Posterior cingulate gyrus (tissue), 11 donors: Measurements from ENCODE around the gene COX7C.
"Not testable (repeated sequence)": the region's sequence is repeated elsewhere in the genome, so short reads cannot be mapped to it uniquely, and the experiment has no call there.

ENCODE experiments used
- DNase-seq, 10 donors: peaks; one replicate each; pipeline versions ENCODE4 v3.0.0 to v3.0.0-alpha.2; 2020 to 2021; ENCODE audit warnings: mixed read lengths in 3 of 10
- intact Hi-C: fragments of 100-400 bp; cut with DNase I; formaldehyde crosslinking; loops from one replicate; pipeline ENCODE4 v1.15.1; 2023

The COX7C gene

GRCh38 chr5:86660771-86661170 is 43.0 kb downstream of the COX7C start:
- DNase-seq, intact Hi-C loops: not testable (repeated sequence)

GRCh38 chr5:86664173-86664572 is 46.4 kb downstream of the COX7C start:
- DNase-seq = no peak
- intact Hi-C loops = no loop called here

- intact Hi-C loops = no loop called here
- no peak for DNase-seq
These were observed 48.4 kb downstream of the COX7C start for GRCh38 chr5:86665984-86666760.

GRCh38 chr5:86666981-86667380 is 49.2 kb downstream of the COX7C start:
- DNase-seq = no peak
- intact Hi-C loops = no loop called here
